HepG2 (cell line): Measurements from ENCODE around the gene HOXB2. TPM values are rescaled to one million over a fixed set of nuclear protein-coding genes. Genes with fewer than 3 reads are reported as not detected.

Source experiments
- ATAC-seq: fragments of 200-7000 bp; cut with Tn5 transposase; 3 replicates; pipeline ENCODE4 v1.9.1; 2020; ENCODE audit warnings: mild to moderate bottlenecking, moderate library complexity
- BruUV-seq: library from RNA; stranded (reverse); fragments of 400-500 nt; replicated peaks from 2 replicates; lab custom pipeline; 2021; lab: Mats Ljungman, UMichigan
- CTCF ChIA-PET: fragments of 300-600 bp; formaldehyde crosslinking; extraction: SDS; loops from one replicate; lab custom pipeline; 2021; ENCODE audit warnings: low total read pairs, inconsistent platforms, low intra/inter-chr PET ratio; lab: Yijun Ruan, JAX
- POLR2A ChIA-PET: fragments of 350-600 bp; sonication (Branson Sonifier 250); formaldehyde crosslinking; loops from one replicate; lab custom pipeline; 2020; ENCODE audit warnings: antibody characterized with exemption, inconsistent platforms; lab: Yijun Ruan, JAX
- DNase-seq: peaks from one replicate; pipeline ENCODE4 v3.0.0-alpha.2; 2015; ENCODE audit warnings: low spot score
- FAIRE-seq: peaks from 3 replicates; lab custom pipeline; 2011; peaks lifted over from hg19 to GRCh38; lab: Jason Lieb, UNC
- H2AFZ ChIP-seq: one replicate; pipeline ENCODE4 v1.6.1; 2011; ENCODE audit warnings: low read length, inconsistent platforms
- H3K27ac ChIP-seq: fragments of 300-600 bp; 3 replicates; pipeline ENCODE4 v1.8.0; 2011; ENCODE audit warnings: mixed run types, mild to moderate bottlenecking, mixed read lengths, low read length, inconsistent platforms; ENCODE audit not compliant: insufficient read depth; ENCODE audit errors: extremely low read length
- H3K27me3 ChIP-seq, 2 experiments: fragments of 200-600 bp in 1 of 2; 2 replicates in 1 of 2; 3 replicates in 1 of 2; pipeline versions ENCODE4 v1.6.0 to v1.8.0; 2011; ENCODE audit warnings: low read length in 2 of 2, mild to moderate bottlenecking in 2 of 2, moderate library complexity in 2 of 2, inconsistent platforms in 1 of 2; ENCODE audit not compliant: insufficient read depth in 2 of 2, control insufficient read depth in 1 of 2
- H3K36me3 ChIP-seq, 2 experiments: fragments of 200-600 bp in 1 of 2; replicated peaks in 1 of 2; 2 replicates in 1 of 2; 3 replicates in 1 of 2; pipeline versions ENCODE4 v1.5.1 to v1.8.0; 2011; ENCODE audit warnings: low read length in 2 of 2, inconsistent platforms in 1 of 2; ENCODE audit not compliant: insufficient read depth in 2 of 2, control insufficient read depth in 1 of 2
- H3K4me1 ChIP-seq: 2 replicates; pipeline ENCODE4 v1.5.1; 2012; ENCODE audit warnings: low read length, inconsistent platforms; ENCODE audit not compliant: insufficient read depth
- H3K4me2 ChIP-seq: 2 replicates; pipeline ENCODE4 v1.6.0; 2011; ENCODE audit warnings: low read depth, low read length, inconsistent platforms
- H3K4me3 ChIP-seq, 3 experiments: fragments of 200-600 bp in 1 of 3; sonication (generic), shearing (Covaris generic) in 1 of 3; replicated peaks in 1 of 3; 2 replicates each; pipeline ENCODE4 v1.5.1; 2011 to 2016; ENCODE audit warnings: low read length in 3 of 3, inconsistent platforms in 2 of 3, low read depth in 2 of 3, mild to moderate bottlenecking in 2 of 3, control low read depth in 1 of 3, mixed read lengths in 1 of 3; ENCODE audit not compliant: insufficient read depth in 1 of 3
- H3K79me2 ChIP-seq: one replicate; pipeline ENCODE4 v1.6.1; 2011; ENCODE audit warnings: low read length, inconsistent platforms; ENCODE audit not compliant: insufficient read depth
- H3K9ac ChIP-seq: 2 replicates; pipeline ENCODE4 v1.6.0; 2011; ENCODE audit warnings: mild to moderate bottlenecking, low read depth, low read length, inconsistent platforms; ENCODE audit not compliant: insufficient read depth
- H3K9me3 ChIP-seq: 2 replicates; pipeline ENCODE4 v1.5.1; 2012; ENCODE audit warnings: mild to moderate bottlenecking, low read length
- H4K20me1 ChIP-seq: 2 replicates; pipeline ENCODE4 v1.6.0; 2011; ENCODE audit warnings: inconsistent platforms, mild to moderate bottlenecking, low read length, moderate library complexity; ENCODE audit not compliant: insufficient read depth
- ATRX ChIP-seq: sonication (generic); formaldehyde crosslinking; IDR thresholded peaks from 2 replicates; pipeline ENCODE4 v1.4.0; 2020; ENCODE audit warnings: missing genetic modification reagents, borderline replicate concordance
- CENPX ChIP-seq: sonication (generic); formaldehyde crosslinking; IDR thresholded peaks from 2 replicates; pipeline ENCODE4 v1.9.0; 2021; ENCODE audit warnings: mild to moderate bottlenecking, missing genetic modification reagents, moderate library complexity
- JUN ChIP-seq: sonication (generic); formaldehyde crosslinking; IDR thresholded peaks from 2 replicates; pipeline ENCODE4 v1.4.0; 2020; ENCODE audit warnings: mild to moderate bottlenecking, missing genetic modification reagents
- MXI1 ChIP-seq: IDR thresholded peaks from 3 replicates; pipeline ENCODE4 v1.6.1; 2012; ENCODE audit warnings: low read depth, low read length, inconsistent platforms, borderline replicate concordance
- POLR2AphosphoS2 ChIP-seq: IDR thresholded peaks from 2 replicates; pipeline ENCODE4 v1.6.1; 2011; ENCODE audit warnings: low read depth, low read length, improper control_type of control experiment
- SMAD3 ChIP-seq: sonication (generic); formaldehyde crosslinking; IDR thresholded peaks from 2 replicates; pipeline ENCODE4 v1.4.0; 2020; ENCODE audit warnings: missing genetic modification reagents
- ZNF10 ChIP-seq: sonication (generic); formaldehyde crosslinking; IDR thresholded peaks from 2 replicates; pipeline ENCODE4 v1.4.0; 2020; ENCODE audit warnings: mild to moderate bottlenecking, low read depth, missing genetic modification reagents, borderline replicate concordance
- ZNF260 ChIP-seq: sonication (generic); formaldehyde crosslinking; IDR thresholded peaks from 2 replicates; pipeline ENCODE4 v1.4.0; 2020; ENCODE audit warnings: missing genetic modification reagents, low read depth, mild to moderate bottlenecking, borderline replicate concordance
- ZNF615 ChIP-seq: sonication (generic); formaldehyde crosslinking; IDR thresholded peaks from 2 replicates; pipeline ENCODE4 v1.5.0; 2020; ENCODE audit warnings: mild to moderate bottlenecking, missing genetic modification reagents, borderline replicate concordance
- WGBS: methylation state at CpG from one replicate; pipeline ENCODE4 v1.1.6; 2017; ENCODE audit warnings: low lambda C conversion rate; 5-methylcytosine and 5-hydroxymethylcytosine counted together
- in situ Hi-C: cut with HindIII; loops from 2 replicates; pipeline ENCODE4 v1.10.0; 2017; ENCODE audit warnings: low pct_unique_long_range_greater_than_20kb; ENCODE audit not compliant: extremely low pct_ligation_motif_present
- intact Hi-C: fragments of 100-400 bp; cut with micrococcal nuclease; formaldehyde crosslinking; loops from one replicate; pipeline ENCODE4 v1.10.0; 2022; ENCODE audit not compliant: unreplicated experiment
- polyA plus RNA-seq, 8 experiments: library from polyadenylated mRNA; depleted of rRNA in 3 of 8; stranded (reverse) in 7 of 8; unstranded in 1 of 8; fragments of >200 nt; fragmentation: Illumina TruSeq in 4 of 8; extraction: Trizol in 4 of 8; gene quantifications; 2 replicates each; pipeline versions ENCODE4 v1.2.1 to v1.2.3, GENCODE V29; 2011 to 2016; ENCODE audit warnings: low read depth in 4 of 8, missing spikeins in 1 of 8, mixed read lengths in 1 of 8; ENCODE audit not compliant: insufficient read depth in 1 of 8
- total RNA-seq, 5 experiments: library from RNA; depleted of rRNA; stranded (reverse); fragments of >200 nt; fragmentation: Illumina TruSeq; extraction: Trizol; gene quantifications; 2 replicates each; pipeline ENCODE4 v1.2.3, GENCODE V29; 2016; ENCODE audit warnings: low read depth in 1 of 5
- TF ChIP-seq, protein P1 (sequence below), 2 experiments: fragments of 450-650 bp in 1 of 2; sonication (generic) in 1 of 2; formaldehyde crosslinking; IDR thresholded peaks; 2 replicates each; pipeline versions ENCODE4 v1.5.0 to v1.8.0; 2020 to 2022; ENCODE audit warnings: mild to moderate bottlenecking in 1 of 2, missing genetic modification reagents in 1 of 2
- TF ChIP-seq, protein P2 (sequence below): sonication (generic); formaldehyde crosslinking; IDR thresholded peaks from 2 replicates; pipeline ENCODE4 v1.8.0; 2023; ENCODE audit warnings: mild to moderate bottlenecking, missing genetic modification reagents

HOXB2 gene
- total and polyA plus RNA-seq, 2 of the 13 experiments (the other 11 are each of a cell fraction or from before 2014, with no cell fraction given), result not detected

DNA sequence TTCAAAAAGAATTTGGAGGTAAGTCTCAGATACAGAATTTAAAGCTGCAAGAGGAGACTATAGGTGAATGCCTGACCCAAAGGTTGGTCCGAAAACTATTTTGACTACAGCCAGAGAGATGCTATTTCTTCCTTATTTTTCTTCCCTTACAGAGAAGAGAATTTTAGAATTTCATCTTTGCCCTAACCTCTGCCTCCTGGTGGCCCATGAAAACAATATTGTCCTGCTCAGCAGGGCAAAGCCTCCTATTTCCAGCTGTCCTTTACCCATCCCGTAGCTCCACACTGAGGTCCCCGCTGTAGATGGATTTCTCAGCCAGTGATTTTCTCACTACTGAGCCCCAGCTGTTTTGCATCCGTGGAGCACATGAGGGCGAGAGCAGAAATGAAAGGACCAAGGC, 38.7 kb downstream of the HOXB2 start:
- no peak overlapping the region for H3K4me3 ChIP-seq
- H3K4me2 ChIP-seq, result no peak overlapping the region
- no peaks in the 10 kb centered on the region for H3K79me2 ChIP-seq
- ChIA-PET POLR2A (no interaction called here), CTCF (no interaction called here)
- no peaks in the 10 kb centered on the region for H3K9me3 ChIP-seq
- H3K9ac ChIP-seq, result no peak overlapping the region
- H3K4me1 ChIP-seq, result no peaks in the 10 kb centered on the region
- no peak for ATAC-seq
- intact Hi-C loops, result no loop called here
- FAIRE-seq, result no peak
- TF ChIP-seq POLR2AphosphoS2 (no peak), SMAD3 (CRISPR knock-in tag) (no peak), CENPX (no peak), MXI1 (no peak), JUN (CRISPR knock-in tag) (no peak), ZNF260 (CRISPR knock-in tag) (no peak), ZNF615 (CRISPR knock-in tag) (no peak), ATRX (CRISPR knock-in tag) (no peak), ZNF10 (no peak)
- TF ChIP-seq, protein P1, sequence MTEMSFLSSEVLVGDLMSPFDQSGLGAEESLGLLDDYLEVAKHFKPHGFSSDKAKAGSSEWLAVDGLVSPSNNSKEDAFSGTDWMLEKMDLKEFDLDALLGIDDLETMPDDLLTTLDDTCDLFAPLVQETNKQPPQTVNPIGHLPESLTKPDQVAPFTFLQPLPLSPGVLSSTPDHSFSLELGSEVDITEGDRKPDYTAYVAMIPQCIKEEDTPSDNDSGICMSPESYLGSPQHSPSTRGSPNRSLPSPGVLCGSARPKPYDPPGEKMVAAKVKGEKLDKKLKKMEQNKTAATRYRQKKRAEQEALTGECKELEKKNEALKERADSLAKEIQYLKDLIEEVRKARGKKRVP (CRISPR knock-in tag; IDR thresholded peaks at IDR 0.05), result no peak
- TF ChIP-seq, protein P2, sequence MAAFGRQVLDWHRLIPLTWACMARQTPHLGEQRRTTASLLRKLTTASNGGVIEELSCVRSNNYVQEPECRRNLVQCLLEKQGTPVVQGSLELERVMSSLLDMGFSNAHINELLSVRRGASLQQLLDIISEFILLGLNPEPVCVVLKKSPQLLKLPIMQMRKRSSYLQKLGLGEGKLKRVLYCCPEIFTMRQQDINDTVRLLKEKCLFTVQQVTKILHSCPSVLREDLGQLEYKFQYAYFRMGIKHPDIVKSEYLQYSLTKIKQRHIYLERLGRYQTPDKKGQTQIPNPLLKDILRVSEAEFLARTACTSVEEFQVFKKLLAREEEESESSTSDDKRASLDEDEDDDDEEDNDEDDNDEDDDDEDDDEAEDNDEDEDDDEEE (CRISPR knock-in tag), result no peak
- 7% methylated on average over 5 of the region's 5 CpGs for WGBS
- H2AFZ ChIP-seq, result no peak overlapping the region
- DNase-seq, result no peak
- in situ Hi-C loops, result no loop called here
- no peaks in the 10 kb centered on the region for H3K36me3 ChIP-seq
- no peak overlapping the region for H3K27ac ChIP-seq
- H4K20me1 ChIP-seq, result no peaks in the 10 kb centered on the region
- no TSS peak for BruUV-seq
- peaks cover 0 to 18% of the 10 kb centered on the region in 2 experiments; a peak in 1 of 5 replicates for H3K27me3 ChIP-seq
